CD4-positive, alpha-beta T cell (primary cell): Measurements from ENCODE around the gene TSPAN16. TPM values are rescaled to one million over a fixed set of nuclear protein-coding genes. Genes with fewer than 3 reads are reported as not detected.
A peak's percentile ranks its signal among the peaks of the same experiment; 100 is the strongest.

Experiments
- ATAC-seq: fragments of 200-7000 bp; cut with Tn5 transposase; one replicate; pipeline ENCODE4 v1.10.0; 2022; ENCODE audit warnings: mild to moderate bottlenecking; ENCODE audit not compliant: poor library complexity
- CTCF ChIA-PET: fragments of 350-600 bp; sonication (Branson Sonifier 250); formaldehyde crosslinking; loops from one replicate; lab custom pipeline; 2021; ENCODE audit warnings: antibody characterized with exemption, inconsistent platforms; lab: Charles Lee
- POLR2A ChIA-PET: fragments of 350-600 bp; sonication (Branson Sonifier 250); formaldehyde crosslinking; loops from one replicate; lab custom pipeline; 2021; ENCODE audit warnings: antibody characterized with exemption, inconsistent platforms; lab: Charles Lee
- DNase-seq, 14 experiments: peaks; one replicate each; pipeline ENCODE4 v3.0.0-alpha.2; 2013 to 2020; ENCODE audit warnings: mixed read lengths in 2 of 14
- H3K27ac ChIP-seq, 2 donors: one replicate each; pipeline versions ENCODE4 v1.5.1 to v1.7.0; 2013; ENCODE audit warnings: low read length in 2 of 2, low read depth in 1 of 2, mild to moderate bottlenecking in 1 of 2
- H3K27me3 ChIP-seq, 2 experiments: 1 replicate in 1 of 2; 2 replicates in 1 of 2; pipeline versions ENCODE4 v1.6.1 to v1.7.0; 2013; ENCODE audit warnings: low read length in 2 of 2, control low read depth in 1 of 2, mild to moderate bottlenecking in 1 of 2, moderate library complexity in 1 of 2; ENCODE audit not compliant: insufficient read depth in 2 of 2, control insufficient read depth in 1 of 2
- H3K36me3 ChIP-seq: one replicate; pipeline ENCODE4 v1.6.1; 2013; ENCODE audit warnings: low read length, control low read depth; ENCODE audit not compliant: insufficient read depth
- H3K4me1 ChIP-seq: one replicate; pipeline ENCODE4 v1.6.1; 2013; ENCODE audit warnings: low read length, control low read depth; ENCODE audit not compliant: insufficient read depth
- H3K4me3 ChIP-seq: one replicate; pipeline ENCODE4 v1.5.1; 2013; ENCODE audit warnings: mild to moderate bottlenecking, low read length, moderate library complexity
- H3K9me3 ChIP-seq, 2 experiments: 1 replicate in 1 of 2; 2 replicates in 1 of 2; pipeline versions ENCODE4 v1.6.1 to v1.7.0; 2013; ENCODE audit warnings: low read length in 2 of 2, mild to moderate bottlenecking in 2 of 2, control low read depth in 1 of 2, moderate library complexity in 1 of 2; ENCODE audit not compliant: control insufficient read depth in 1 of 2, insufficient read depth in 1 of 2
- H3K27ac Mint-ChIP-seq: one replicate; pipeline ENCODE4 v1.8.0; 2020; ENCODE audit warnings: mixed read lengths
- H3K27me3 Mint-ChIP-seq: one replicate; pipeline ENCODE4 v1.8.0; 2021; ENCODE audit warnings: mixed read lengths
- H3K36me3 Mint-ChIP-seq: one replicate; pipeline ENCODE4 v1.8.0; 2021; ENCODE audit warnings: low read depth, mixed read lengths
- H3K4me1 Mint-ChIP-seq: one replicate; pipeline ENCODE4 v1.8.0; 2021; ENCODE audit warnings: low read depth, mixed read lengths
- H3K4me3 Mint-ChIP-seq: one replicate; pipeline ENCODE4 v1.8.0; 2020; ENCODE audit warnings: mild to moderate bottlenecking, mixed read lengths
- H3K9me3 Mint-ChIP-seq: one replicate; pipeline ENCODE4 v1.8.0; 2020; ENCODE audit warnings: mixed read lengths
- CTCF ChIP-seq: fragments of 200-600 bp; IDR thresholded peaks from one replicate; pipeline ENCODE4 v1.8.0; 2022; ENCODE audit warnings: antibody characterized with exemption, mild to moderate bottlenecking
- intact Hi-C, 2 experiments: fragments of 100-400 bp; cut with DNase I in 1 of 2; cut with micrococcal nuclease in 1 of 2; formaldehyde crosslinking; loops; one replicate each; pipeline versions ENCODE4 v1.15.1 to v1.9.0; 2023 to 2025; cut with DNase I, micrococcal nuclease
- total RNA-seq, 174 experiments: library from RNA in 2 of 174; stranded (reverse) in 2 of 174; gene quantifications; one replicate each; pipeline ENCODE4 v1.2.3 and lab custom pipeline; 2021 to 2026

Gene TSPAN16
- total RNA-seq, 2 experiments from 2014 or later, result not detected

GRCh38 chr19:11278670-11279069 is 17.3 kb upstream of the TSPAN16 start:
- Mint-ChIP-seq H3K9me3 (no peaks in the 10 kb centered on the region), H3K4me3 (no peak overlapping the region), H3K4me1 (peaks cover 15% of the 10 kb centered on the region), H3K36me3 (no peaks in the 10 kb centered on the region), H3K27ac (no peak overlapping the region), H3K27me3 (peaks cover 56% of the 10 kb centered on the region)
- H3K4me1 ChIP-seq, result peaks cover 22% of the 10 kb centered on the region
- TF ChIP-seq CTCF, result no peak
- H3K9me3 ChIP-seq, result peaks cover 21 to 50% of the 10 kb centered on the region in 2 experiments
- H3K27ac ChIP-seq, result no peak overlapping the region
- H3K36me3 ChIP-seq, result no peaks in the 10 kb centered on the region
- H3K4me3 ChIP-seq, result no peak overlapping the region
- ChIA-PET CTCF (no interaction called here), POLR2A (no interaction called here)
- intact Hi-C loops, result no loop called here
- no peak for DNase-seq
- ATAC-seq, result no peak
- peaks cover 29% of the 10 kb centered on the region in 2 experiments for H3K27me3 ChIP-seq

GRCh38 chr19:11279505-11280236 is 16.3 kb upstream of the TSPAN16 start:
- no peaks in the 10 kb centered on the region for H3K9me3 Mint-ChIP-seq
- CTCF ChIA-PET, result no interaction called here
- no peak overlapping the region for H3K27ac ChIP-seq
- no peaks in the 10 kb centered on the region for H3K36me3 Mint-ChIP-seq
- no peaks in the 10 kb centered on the region for H3K36me3 ChIP-seq
- peak in 12 of 14 experiments; percentile 7 to 84 (median 34) for DNase-seq
- peaks cover 25 to 26% of the 10 kb centered on the region in 2 experiments for H3K27me3 ChIP-seq
- H3K9me3 ChIP-seq, result peaks cover 21 to 47% of the 10 kb centered on the region in 2 experiments
- peak; percentile 91 for ATAC-seq
- TF ChIP-seq CTCF, result no peak
- POLR2A ChIA-PET, result interaction anchor here (0.6 kb wide), 1 partner anchor 529 kb away, joined by 3 read pairs; no protein-coding TSS in a partner anchor
- H3K27ac Mint-ChIP-seq, result peak overlapping the region; percentile 24
- no peak overlapping the region for H3K4me3 ChIP-seq
- peaks cover 15% of the 10 kb centered on the region for H3K4me1 Mint-ChIP-seq
- H3K4me1 ChIP-seq, result peaks cover 22% of the 10 kb centered on the region
- H3K4me3 Mint-ChIP-seq, result peak overlapping the region; percentile 35
- intact Hi-C loops, result no loop called here
- peaks cover 58% of the 10 kb centered on the region for H3K27me3 Mint-ChIP-seq

- POLR2A ChIA-PET, result no interaction called here
- no peak for TF ChIP-seq CTCF
- ATAC-seq (no peak), DNase-seq (no peak)
- intact Hi-C loops, result no loop called here
- Histone ChIP-seq H3K36me3 (no peaks in the 10 kb centered on the region), H3K27me3 (peaks cover 18 to 23% of the 10 kb centered on the region in 2 experiments), H3K4me1 (peaks cover 22% of the 10 kb centered on the region), H3K9me3 (peaks cover 21 to 46% of the 10 kb centered on the region in 2 experiments), H3K4me3 (no peak overlapping the region), H3K27ac (no peak overlapping the region)
- no peaks in the 10 kb centered on the region for H3K9me3 Mint-ChIP-seq
- no peak overlapping the region for H3K27ac Mint-ChIP-seq
- CTCF ChIA-PET, result no interaction called here
- peaks cover 57% of the 10 kb centered on the region for H3K27me3 Mint-ChIP-seq
- no peak overlapping the region for H3K4me3 Mint-ChIP-seq
- H3K4me1 Mint-ChIP-seq, result peaks cover 15% of the 10 kb centered on the region
- H3K36me3 Mint-ChIP-seq, result no peaks in the 10 kb centered on the region
These were observed 14.5 kb upstream of the TSPAN16 start for GRCh38 chr19:11281356-11282049.
